Keratinocyte (primary cell): ENCODE measurements around the gene SORT1.

ENCODE experiments used
- CTCF ChIP-seq, 3 experiments: IDR thresholded peaks in 1 of 3; conservative IDR thresholded peaks in 1 of 3; optimal IDR thresholded peaks in 1 of 3; 2 replicates in 2 of 3; 3 replicates in 1 of 3; pipeline versions ENCODE3 to v1.5.1; 2011; ENCODE audit warnings: low read length in 3 of 3, mild to moderate bottlenecking in 3 of 3, moderate library complexity in 2 of 3, control low read depth in 1 of 3, inconsistent platforms in 1 of 3; ENCODE audit not compliant: insufficient read depth in 2 of 3; ENCODE audit errors: extremely low read depth in 1 of 3
- EZH2 ChIP-seq: IDR thresholded peaks from one replicate; pipeline ENCODE4 v1.6.1; 2012; ENCODE audit warnings: inconsistent platforms, mild to moderate bottlenecking, low read length, moderate library complexity

- no peak for TF ChIP-seq CTCF (optimal IDR thresholded peaks at IDR 0.05 in 1 of 3, IDR thresholded peaks at IDR 0.05 in 1 of 3, conservative IDR thresholded peaks at IDR 0.05 in 1 of 3; ENCODE audit: extremely low read depth in 1 of 3, insufficient read depth in 2 of 3, low read length in 3 of 3)
- TF ChIP-seq EZH2: no peak
These were observed 36.6 kb downstream of the SORT1 start for GRCh38 chr1:109361069-109361468.
